Stimulated activated CD4-positive, alpha-beta T cell treated with anti-CD3 and anti-CD28 coated beads, Interleukin-12 subunit alpha, Interleukin-12 subunit beta, amount 100 ng/mL, for 48 hours (primary cell): ENCODE data around the gene SLC8A3.

Experiments
- DNase-seq, 3 donors: peaks; one replicate each; pipeline ENCODE4 v3.0.0-alpha.2; 2020; ENCODE audit warnings: low read depth in 2 of 3, low spot score in 1 of 3

SLC8A3 gene

GRCh38 chr14:70029296-70030132 lies 159.2 kb downstream of the SLC8A3 start:
- DNase-seq, result no peak

GRCh38 chr14:70027785-70028428 lies 160.8 kb downstream of the SLC8A3 start:
- peak; percentile 38 to 70 (median 47) for DNase-seq

GRCh38 chr14:70023871-70024270 lies 164.9 kb downstream of the SLC8A3 start:
- no peak for DNase-seq

GRCh38 chr14:70022771-70023445 lies 165.8 kb downstream of the SLC8A3 start:
- no peak for DNase-seq

- DNase-seq, result no peak
Measured at GRCh38 chr14:70021548-70022220, 167.1 kb downstream of the SLC8A3 start.

- DNase-seq, result no peak
Measured at GRCh38 chr14:70020352-70021170, 168.2 kb downstream of the SLC8A3 start.

- DNase-seq, result no peak
Measured at GRCh38 chr14:70019695-70020094, 169.1 kb downstream of the SLC8A3 start.

- DNase-seq, result no peak
Measured at GRCh38 chr14:70018713-70019211, 170.0 kb downstream of the SLC8A3 start.

- DNase-seq, result no peak
Measured at GRCh38 chr14:70018230-70018629, 170.5 kb downstream of the SLC8A3 start.

GRCh38 chr14:70014406-70015095 lies 174.2 kb downstream of the SLC8A3 start:
- DNase-seq, result no peak

- DNase-seq, result peak; percentile 21 to 46 (median 32)
Measured at GRCh38 chr14:70013271-70013873, 175.4 kb downstream of the SLC8A3 start.

GRCh38 chr14:70011708-70012107 lies 177.0 kb downstream of the SLC8A3 start:
- no peak for DNase-seq

GRCh38 chr14:70011098-70011497 lies 177.7 kb downstream of the SLC8A3 start:
- DNase-seq, result no peak

- no peak for DNase-seq
Measured at GRCh38 chr14:70009961-70010360, 178.8 kb downstream of the SLC8A3 start.

GRCh38 chr14:70008284-70009262 lies 180.2 kb downstream of the SLC8A3 start:
- no peak for DNase-seq

GRCh38 chr14:70006699-70007098 lies 182.1 kb downstream of the SLC8A3 start:
- no peak for DNase-seq

- DNase-seq, result no peak
Measured at GRCh38 chr14:70005281-70005805, 183.4 kb downstream of the SLC8A3 start.

- DNase-seq, result no peak
Measured at GRCh38 chr14:70004791-70005190, 184.0 kb downstream of the SLC8A3 start.
